HepG2 (cell line): ENCODE results near the gene INTS1. TPM values are rescaled to one million over a fixed set of nuclear protein-coding genes. Genes with fewer than 3 reads are reported as not detected.
A peak's percentile ranks its signal among the peaks of the same experiment; 100 is the strongest.
"Not testable (repeated sequence)": the region's sequence is repeated elsewhere in the genome, so short reads cannot be mapped to it uniquely, and the experiment has no call there.

Source experiments
- DRAP1 ChIP-seq: IDR thresholded peaks from 2 replicates; pipeline ENCODE4 v1.6.1; 2016; ENCODE audit warnings: missing genetic modification reagents, missing compliant biosample characterization
- HDAC1 ChIP-seq: sonication (generic); formaldehyde crosslinking; IDR thresholded peaks from 2 replicates; pipeline ENCODE4 v1.5.1; 2020; ENCODE audit warnings: mild to moderate bottlenecking, missing genetic modification reagents
- HOXA3 ChIP-seq: sonication (generic); formaldehyde crosslinking; IDR thresholded peaks from 2 replicates; pipeline ENCODE4 v1.5.0; 2020; ENCODE audit warnings: missing genetic modification reagents
- MYC ChIP-seq: sonication (generic); formaldehyde crosslinking; IDR thresholded peaks from 2 replicates; pipeline ENCODE4 v1.9.0; 2021; ENCODE audit warnings: missing genetic modification reagents, borderline replicate concordance
- NONO ChIP-seq, 2 experiments: fragments of 450-650 bp in 1 of 2; sonication (generic) in 1 of 2; formaldehyde crosslinking in 1 of 2; IDR thresholded peaks in 1 of 2; conservative IDR thresholded peaks in 1 of 2; 2 replicates each; pipeline versions ENCODE4 v1.6.1 to v1.8.0; 2017 to 2022; ENCODE audit warnings: mild to moderate bottlenecking in 1 of 2, missing genetic modification reagents in 1 of 2, moderate library complexity in 1 of 2
- PITX1 ChIP-seq: sonication (generic); formaldehyde crosslinking; IDR thresholded peaks from 2 replicates; pipeline ENCODE4 v1.5.1; 2020; ENCODE audit warnings: mild to moderate bottlenecking, missing genetic modification reagents
- SALL1 ChIP-seq: sonication (generic); formaldehyde crosslinking; IDR thresholded peaks from 2 replicates; pipeline ENCODE4 v1.8.0; 2022; ENCODE audit warnings: mild to moderate bottlenecking, missing genetic modification reagents
- SKI ChIP-seq: fragments of 450-650 bp; IDR thresholded peaks from one replicate; pipeline ENCODE4 v1.6.1; 2018; ENCODE audit warnings: mild to moderate bottlenecking; ENCODE audit not compliant: partially characterized antibody
- TBX3 ChIP-seq: fragments of 450-650 bp; IDR thresholded peaks from 2 replicates; pipeline ENCODE4 v1.6.1; 2017; ENCODE audit warnings: antibody characterized with exemption, mild to moderate bottlenecking, inconsistent platforms, borderline replicate concordance
- THAP11 ChIP-seq: IDR thresholded peaks from 2 replicates; pipeline ENCODE4 v1.6.1; 2016; ENCODE audit warnings: missing biosample characterization, missing genetic modification reagents
- ZBTB26 ChIP-seq: IDR thresholded peaks from 2 replicates; pipeline ENCODE4 v1.6.1; 2016; ENCODE audit warnings: missing compliant biosample characterization, missing genetic modification reagents, borderline replicate concordance
- ZBTB34 ChIP-seq: sonication (generic); formaldehyde crosslinking; IDR thresholded peaks from 2 replicates; pipeline ENCODE4 v1.8.0; 2022; ENCODE audit warnings: mild to moderate bottlenecking, missing genetic modification reagents
- ZNF280D ChIP-seq: sonication (generic); formaldehyde crosslinking; IDR thresholded peaks from 2 replicates; pipeline ENCODE4 v1.5.1; 2020; ENCODE audit warnings: mild to moderate bottlenecking, missing genetic modification reagents
- ZNF292 ChIP-seq: sonication (generic); formaldehyde crosslinking; IDR thresholded peaks from 2 replicates; pipeline ENCODE4 v1.8.1; 2022; ENCODE audit warnings: mild to moderate bottlenecking, low read depth, missing genetic modification reagents, borderline replicate concordance
- ZNF430 ChIP-seq: sonication (generic); formaldehyde crosslinking; IDR thresholded peaks from 2 replicates; pipeline ENCODE4 v1.9.0; 2021; ENCODE audit warnings: mild to moderate bottlenecking, missing genetic modification reagents
- ZNF609 ChIP-seq: sonication (generic); formaldehyde crosslinking; IDR thresholded peaks from 2 replicates; pipeline ENCODE4 v1.4.0; 2020; ENCODE audit warnings: mild to moderate bottlenecking, missing genetic modification reagents, borderline replicate concordance
- ZNF746 ChIP-seq: sonication (generic); formaldehyde crosslinking; IDR thresholded peaks from 2 replicates; pipeline ENCODE4 v1.8.0; 2022; ENCODE audit warnings: mild to moderate bottlenecking, missing genetic modification reagents
- ZNF788 ChIP-seq: sonication (generic); formaldehyde crosslinking; IDR thresholded peaks from 2 replicates; pipeline ENCODE4 v1.5.0; 2020; ENCODE audit warnings: mild to moderate bottlenecking, missing genetic modification reagents, borderline replicate concordance
- polyA plus RNA-seq, 8 experiments: library from polyadenylated mRNA; depleted of rRNA in 3 of 8; stranded (reverse) in 7 of 8; unstranded in 1 of 8; fragments of >200 nt; fragmentation: Illumina TruSeq in 4 of 8; extraction: Trizol in 4 of 8; gene quantifications; 2 replicates each; pipeline versions ENCODE4 v1.2.1 to v1.2.3, GENCODE V29; 2011 to 2016; ENCODE audit warnings: low read depth in 4 of 8, missing spikeins in 1 of 8, mixed read lengths in 1 of 8; ENCODE audit not compliant: insufficient read depth in 1 of 8
- total RNA-seq, 5 experiments: library from RNA; depleted of rRNA; stranded (reverse); fragments of >200 nt; fragmentation: Illumina TruSeq; extraction: Trizol; gene quantifications; 2 replicates each; pipeline ENCODE4 v1.2.3, GENCODE V29; 2016; ENCODE audit warnings: low read depth in 1 of 5

INTS1 gene
- total and polyA plus RNA-seq, 2 of the 13 experiments (the other 11 are each of a cell fraction or from before 2014, with no cell fraction given): 13.7 to 29.0 TPM

- 0 out of 2 replicates have a peak, but pooled peaks have one; percentile 58 for TF ChIP-seq ZNF280D
- TF ChIP-seq HDAC1 (CRISPR knock-in tag): peak; percentile 74
- peak; percentile 37; the same call in 1 of the 2 replicates for TF ChIP-seq ZBTB34 (CRISPR knock-in tag)
- peak; percentile 84; the same call in 1 of the 2 replicates for TF ChIP-seq HOXA3 (CRISPR knock-in tag)
- TF ChIP-seq ZNF746: peak; percentile 66; the same call in 1 of the 2 replicates
- TF ChIP-seq ZNF788 (CRISPR knock-in tag): peak; percentile 81
- peak; percentile 65 for TF ChIP-seq SKI
- TF ChIP-seq THAP11 (CRISPR knock-in tag): peak; percentile 63
- peak; percentile 53; the same call in 1 of the 2 replicates for TF ChIP-seq TBX3
- TF ChIP-seq SALL1 (CRISPR knock-in tag): peak; percentile 86
- TF ChIP-seq MYC: peak; percentile 43; the same call in 1 of the 2 replicates
- peak; percentile 63; the same call in 1 of the 2 replicates for TF ChIP-seq ZNF430 (CRISPR knock-in tag)
- peak; percentile 66; the same call in 1 of the 2 replicates for TF ChIP-seq ZNF292
- TF ChIP-seq ZBTB26 (CRISPR knock-in tag): peak; percentile 55
- TF ChIP-seq DRAP1 (CRISPR knock-in tag): 0 out of 2 replicates have a peak, but pooled peaks have one; percentile 13
- not testable (repeated sequence) for TF ChIP-seq NONO (IDR thresholded peaks at IDR 0.05)
- peak; percentile 64; the same call in 1 of the 2 replicates for TF ChIP-seq NONO (CRISPR knock-in tag; conservative IDR thresholded peaks at IDR 0.05)
- peak; percentile 42; the same call in 1 of the 2 replicates for TF ChIP-seq ZNF609 (CRISPR knock-in tag)
- TF ChIP-seq PITX1: peak; percentile 90
Measured at GRCh38 chr7:1515509-1515967, 11.3 kb upstream of the INTS1 start (continued).
